HuH-7.5 (cell line): Measurements from ENCODE around the gene CDKN2AIPNL.
"Not testable (repeated sequence)": the region's sequence is repeated elsewhere in the genome, so short reads cannot be mapped to it uniquely, and the experiment has no call there.

Source experiments
- DNase-seq: peaks from one replicate; pipeline ENCODE4 v3.0.0; 2011; ENCODE audit warnings: low spot score

CDKN2AIPNL gene

DNA sequence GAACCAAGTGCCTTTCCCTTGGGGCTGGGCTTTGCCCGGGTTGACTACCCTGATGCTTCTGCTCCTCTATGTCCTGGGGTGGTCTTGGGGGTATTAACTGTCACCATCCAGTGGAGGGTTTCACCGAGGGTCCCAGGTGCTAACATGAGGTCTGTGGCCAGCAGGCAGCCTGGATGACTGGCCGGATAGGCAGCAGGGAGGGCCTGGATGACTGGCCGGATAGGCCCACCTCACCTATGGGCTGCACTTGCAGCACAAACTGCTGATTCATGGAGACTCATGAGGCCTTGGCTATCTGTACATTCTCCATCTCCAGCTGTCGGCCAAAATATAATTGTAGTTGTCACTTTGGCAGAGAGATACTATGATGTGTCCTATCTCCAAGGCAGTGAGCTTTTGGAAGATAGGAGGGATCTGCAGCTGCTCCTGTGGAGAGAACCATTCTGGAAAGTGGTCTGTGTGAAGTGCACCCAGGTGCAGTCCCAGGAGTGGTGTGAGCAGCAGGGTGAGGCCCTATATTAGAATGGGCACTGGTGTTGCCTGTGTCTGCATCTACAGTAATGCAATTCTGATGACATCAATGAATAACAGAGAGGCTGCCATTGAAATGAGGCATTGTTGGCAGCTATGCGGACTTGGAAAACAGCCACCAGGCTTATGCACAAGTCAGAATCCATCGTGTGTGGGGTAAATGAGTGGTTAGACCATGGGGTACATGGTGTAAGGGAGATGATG, 26.3 kb upstream of the CDKN2AIPNL start:
- no peak for DNase-seq

DNA sequence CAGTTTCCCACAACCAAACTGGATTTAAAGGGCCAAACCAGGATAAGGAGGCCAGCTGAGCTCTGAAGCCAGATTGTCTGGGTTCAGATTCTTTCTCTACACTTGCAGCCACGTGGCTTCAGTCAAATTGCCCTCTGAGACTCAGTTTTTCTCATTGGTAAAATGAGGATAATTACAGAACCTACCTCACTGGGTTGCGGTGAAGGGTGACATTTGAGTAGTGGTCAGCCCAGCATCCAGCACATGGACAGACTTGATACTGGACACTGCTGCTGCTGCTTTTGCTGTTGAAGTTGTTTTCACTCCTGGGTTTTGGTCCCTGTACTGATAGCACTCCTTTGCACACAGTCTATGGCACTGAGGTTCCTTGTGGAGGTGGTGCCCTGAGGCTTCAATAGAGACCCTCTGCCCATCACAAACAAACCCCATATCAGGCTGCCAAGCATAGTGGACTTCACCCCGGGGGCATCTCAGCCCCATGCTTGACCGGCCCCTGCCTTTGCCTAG, 25.7 kb upstream of the CDKN2AIPNL start:
- no peak for DNase-seq

DNA sequence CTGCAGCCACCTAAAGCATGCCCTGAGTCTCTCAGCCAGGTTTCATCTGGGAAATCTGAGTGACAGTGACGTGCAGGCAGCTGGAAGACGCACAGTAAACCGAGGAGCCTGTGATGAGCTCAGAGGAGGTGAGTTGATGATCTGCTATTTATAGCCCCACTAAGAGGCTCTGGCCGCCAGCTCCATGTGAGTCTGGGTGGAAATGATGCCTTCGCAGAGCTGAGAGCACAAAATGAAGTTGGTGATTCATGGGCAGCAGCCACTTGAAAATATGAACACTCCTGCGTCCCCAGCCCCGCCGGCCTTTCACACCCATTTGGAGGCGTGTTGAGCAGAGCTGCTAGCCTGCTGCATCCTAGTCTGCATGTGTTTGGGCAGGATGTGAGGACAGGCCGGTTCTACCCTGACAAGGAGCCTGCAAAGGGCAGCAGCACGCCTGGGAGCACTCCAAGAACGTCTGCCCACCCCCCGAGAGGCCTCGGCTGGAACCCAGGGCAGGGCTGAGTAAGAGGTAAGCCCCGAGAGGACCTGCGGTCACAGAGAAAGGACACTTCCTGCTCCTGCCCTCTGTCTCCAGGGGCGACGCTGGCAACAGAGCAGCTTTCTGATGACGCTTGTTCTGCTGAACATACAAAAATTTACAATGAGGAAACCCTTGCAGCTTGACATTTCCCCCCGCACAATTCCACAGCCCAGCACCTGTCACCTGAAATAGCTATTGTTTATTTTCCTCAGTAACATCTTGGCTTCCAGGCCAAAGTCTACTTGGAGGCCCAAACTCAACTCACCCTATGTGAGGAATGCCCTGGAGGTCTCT, 25.1 kb upstream of the CDKN2AIPNL start:
- no peak for DNase-seq

DNA sequence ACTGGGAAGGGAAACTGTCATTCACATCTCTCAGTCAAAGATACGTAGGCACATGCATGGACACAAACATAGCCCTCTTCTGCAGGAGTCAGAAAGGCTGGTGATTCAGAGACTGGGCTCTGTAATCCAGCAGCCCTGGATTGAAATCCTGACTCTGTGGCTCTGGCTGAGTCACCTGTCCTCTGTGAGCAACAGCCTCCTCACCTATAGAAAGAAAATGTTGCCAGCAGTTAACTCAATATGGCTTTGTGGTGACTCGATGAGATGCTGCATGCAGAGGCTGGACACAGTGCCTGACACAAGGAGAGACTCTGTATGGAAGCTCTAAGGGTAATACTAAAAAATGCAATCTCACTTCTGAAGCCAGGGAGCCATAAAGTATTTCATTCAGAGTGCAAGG, 23.9 kb upstream of the CDKN2AIPNL start:
- DNase-seq = no peak

DNA sequence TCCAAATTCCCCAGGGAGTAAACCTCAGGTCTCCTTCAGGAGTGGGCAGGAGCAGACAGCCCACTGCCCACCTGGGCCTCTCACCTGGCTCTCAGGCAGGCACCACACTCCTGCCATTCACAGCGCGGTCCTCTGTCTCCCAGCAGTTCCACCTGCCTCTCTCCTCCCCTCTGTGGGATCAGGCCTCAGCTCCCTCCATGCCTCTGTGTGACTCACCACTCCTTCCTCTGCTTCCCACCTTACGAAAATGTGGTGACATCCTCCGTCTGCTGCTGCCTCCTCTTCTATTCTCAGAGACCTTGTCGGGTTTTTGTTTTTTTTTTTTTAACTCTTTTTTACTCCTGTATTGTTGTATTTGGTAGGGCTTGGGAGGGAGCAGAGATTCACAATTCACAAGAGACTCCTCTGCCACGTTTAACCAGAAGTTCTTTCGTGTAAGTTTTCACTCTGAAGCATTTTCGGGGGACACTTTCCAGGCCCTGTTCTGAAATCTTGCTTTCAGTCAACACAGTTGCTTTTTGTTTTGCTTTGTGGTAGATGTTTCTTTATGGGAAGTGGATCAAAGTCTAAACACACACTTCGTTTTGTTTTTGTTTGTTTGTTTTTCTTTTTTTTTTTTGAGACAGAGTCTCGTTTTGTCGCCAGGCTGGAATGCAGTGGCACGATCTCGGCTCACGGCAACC, 21.1 kb upstream of the CDKN2AIPNL start:
- DNase-seq = no peak

DNA sequence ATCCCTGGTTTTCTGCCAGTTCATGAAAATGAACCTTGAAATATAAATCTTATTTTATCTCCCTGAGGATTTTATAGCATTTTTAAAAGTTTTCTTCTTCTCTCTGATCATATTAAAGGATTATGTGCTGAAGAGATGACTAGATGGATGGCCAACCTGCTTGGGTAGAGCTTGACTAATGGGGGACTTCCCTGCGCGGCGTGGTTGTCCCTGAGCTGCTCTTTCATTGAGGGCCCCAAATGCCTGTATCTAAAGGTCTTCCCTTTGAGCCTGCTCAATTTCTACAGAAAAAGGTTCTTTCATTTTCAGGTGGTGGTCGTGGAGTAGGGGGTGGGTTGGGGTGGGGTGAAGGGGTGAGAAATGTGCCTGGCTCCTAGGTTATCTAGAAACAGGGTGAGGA, 20.5 kb upstream of the CDKN2AIPNL start:
- DNase-seq = no peak

DNA sequence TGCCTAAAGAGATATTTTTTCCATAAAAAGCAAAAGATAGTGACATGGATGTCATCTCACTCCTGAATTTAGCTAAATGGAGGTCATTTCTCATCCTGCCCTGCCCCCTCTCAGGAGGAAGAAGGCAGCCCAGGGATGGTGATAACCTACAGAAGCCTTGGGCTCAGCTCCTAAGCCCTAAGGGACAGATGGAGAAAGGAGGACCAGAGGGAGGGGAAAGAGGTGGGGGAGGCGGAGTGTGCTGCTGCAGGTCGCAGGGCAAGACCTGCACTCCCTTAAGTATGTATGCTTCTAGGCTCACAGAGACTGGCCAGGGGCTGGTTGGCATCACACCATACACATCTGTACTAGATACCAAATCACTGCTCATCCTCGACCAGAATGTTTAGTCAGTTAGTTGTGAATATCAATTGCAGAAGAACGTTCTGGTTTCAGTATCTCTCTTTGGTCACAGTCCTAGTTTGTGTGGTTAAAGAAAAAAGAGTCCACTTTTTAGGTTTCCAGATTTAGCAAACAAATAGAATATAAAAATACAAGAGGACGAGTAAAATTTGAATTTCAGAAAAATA, 18.4 kb upstream of the CDKN2AIPNL start:
- no peak for DNase-seq

DNA sequence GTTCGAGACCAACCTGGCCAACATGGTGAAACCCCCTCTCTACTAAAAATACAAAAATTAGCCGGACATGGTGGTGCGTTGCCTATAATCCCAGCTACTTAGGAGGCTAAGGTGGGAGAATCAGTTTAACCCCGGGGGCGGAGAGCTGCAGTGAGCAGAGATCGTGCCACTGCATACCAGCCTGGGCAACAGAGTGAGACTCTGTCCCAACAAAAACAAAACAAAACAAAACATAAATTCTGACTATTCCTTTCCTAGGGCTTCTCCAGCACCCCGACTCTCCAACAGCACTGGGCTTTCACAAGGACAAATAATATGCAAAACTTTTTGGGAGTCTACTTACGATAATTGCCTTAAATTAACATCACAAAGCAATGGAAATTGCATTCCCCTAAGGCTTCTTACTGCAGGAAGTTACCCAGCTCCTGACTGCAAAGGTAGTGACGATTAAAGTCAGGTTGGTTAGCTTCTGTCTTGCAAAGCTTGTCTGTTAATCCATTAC, 15.9 kb upstream of the CDKN2AIPNL start:
- no peak for DNase-seq

DNA sequence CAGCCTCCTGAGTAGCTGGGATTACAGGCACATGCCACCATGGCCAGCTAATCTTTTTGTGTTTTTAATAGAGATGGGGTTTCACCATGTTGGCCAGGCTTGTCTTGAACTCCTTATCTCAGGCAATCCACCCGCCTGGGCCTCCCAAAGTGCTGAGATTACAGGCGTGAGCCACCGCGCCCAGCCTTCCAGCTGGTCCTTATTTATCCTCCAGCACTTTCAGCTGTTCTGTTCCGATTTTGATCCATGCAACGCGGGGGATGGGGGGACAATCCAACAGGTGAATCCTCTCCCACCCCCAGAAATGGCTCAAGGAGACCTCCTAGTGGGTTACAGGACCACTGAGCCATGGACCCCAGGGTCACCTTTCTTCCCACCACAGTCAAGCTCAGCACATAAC, 14.7 kb upstream of the CDKN2AIPNL start:
- no peak for DNase-seq

DNA sequence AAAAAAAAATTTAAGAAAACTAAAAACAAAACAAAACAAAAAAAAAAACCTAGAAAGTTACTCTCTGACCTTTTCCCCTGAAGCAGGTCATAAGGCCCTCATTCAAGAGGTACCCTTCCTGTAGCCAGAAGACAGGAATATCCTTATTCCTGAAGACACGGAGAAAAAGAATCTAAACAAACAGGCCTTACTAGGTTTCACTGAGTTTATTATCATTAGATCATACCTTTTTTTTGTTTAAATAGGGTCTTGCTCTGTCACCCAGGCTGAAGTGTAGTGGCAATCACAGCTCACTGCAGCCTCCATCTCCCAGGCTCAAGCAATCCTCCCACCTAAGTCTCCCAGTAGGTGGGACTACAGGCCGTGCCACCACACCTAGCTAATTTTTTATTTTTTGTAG, 11.7 kb upstream of the CDKN2AIPNL start:
- DNase-seq = no peak

DNA sequence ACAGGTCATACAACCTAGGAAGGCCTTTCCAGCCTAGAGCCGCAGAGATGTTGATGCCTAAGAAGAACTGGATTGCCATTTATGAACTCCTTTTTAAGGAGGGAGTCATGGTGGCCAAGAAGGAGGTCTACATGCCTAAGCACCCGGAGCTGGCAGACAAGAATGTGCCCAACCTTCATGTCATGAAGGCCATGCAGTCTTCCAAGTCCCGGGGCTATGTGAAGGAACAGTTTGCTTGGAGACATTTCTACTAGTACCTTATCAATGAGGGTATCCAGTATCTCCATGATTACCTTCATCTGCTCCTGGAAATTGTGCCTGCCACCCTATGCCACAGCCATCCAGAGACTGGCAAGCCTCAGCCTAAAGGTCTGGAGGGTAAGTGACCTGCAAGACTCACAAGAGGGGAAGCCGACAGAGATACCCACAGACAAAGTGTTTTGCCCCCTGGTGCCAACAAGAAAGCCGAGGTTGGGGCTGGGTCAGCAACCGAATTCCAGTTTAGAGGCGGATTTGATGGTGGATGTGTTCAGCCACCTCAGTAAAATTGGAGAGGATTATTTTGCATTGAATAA, 11.2 kb upstream of the CDKN2AIPNL start:
- DNase-seq = no peak

DNA sequence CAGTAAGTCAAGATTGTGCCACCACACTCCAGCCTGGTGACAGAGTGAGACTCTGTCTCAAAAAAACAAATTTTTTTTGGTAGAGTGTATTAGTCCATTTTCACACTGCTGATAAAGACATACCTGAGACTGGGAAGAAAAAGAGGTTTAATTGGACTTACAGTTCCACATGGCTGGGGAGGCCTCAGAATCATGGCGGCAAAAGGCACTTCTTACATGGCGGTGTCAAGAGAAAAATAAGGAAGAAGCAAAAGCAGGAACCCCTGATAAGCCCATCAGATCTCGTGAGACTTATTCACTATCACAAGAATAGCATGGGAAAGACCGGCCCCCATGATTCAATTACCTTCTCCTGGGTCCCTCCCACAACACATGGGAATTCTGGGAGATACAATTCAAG, 9.4 kb upstream of the CDKN2AIPNL start:
- DNase-seq = not testable (repeated sequence)

DNA sequence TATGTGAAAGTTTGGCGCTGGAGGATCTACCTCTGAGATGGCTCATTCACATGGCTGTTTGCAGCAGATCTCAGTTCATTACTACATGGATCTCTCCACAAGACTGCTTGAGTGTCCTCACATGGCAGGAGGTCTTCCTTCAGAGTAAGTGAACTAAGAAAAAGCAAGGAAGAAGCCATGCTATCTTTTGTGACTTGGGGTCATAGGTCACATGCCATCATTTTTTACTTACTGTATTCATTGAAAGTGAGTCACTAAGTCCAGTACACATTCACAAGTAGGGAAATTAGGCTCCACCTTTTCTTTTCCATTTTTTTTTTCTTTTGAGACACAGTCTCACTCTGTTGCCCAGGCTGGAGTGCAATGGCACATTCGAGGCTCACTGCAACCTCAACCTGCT, 8.7 kb upstream of the CDKN2AIPNL start:
- no peak for DNase-seq

DNA sequence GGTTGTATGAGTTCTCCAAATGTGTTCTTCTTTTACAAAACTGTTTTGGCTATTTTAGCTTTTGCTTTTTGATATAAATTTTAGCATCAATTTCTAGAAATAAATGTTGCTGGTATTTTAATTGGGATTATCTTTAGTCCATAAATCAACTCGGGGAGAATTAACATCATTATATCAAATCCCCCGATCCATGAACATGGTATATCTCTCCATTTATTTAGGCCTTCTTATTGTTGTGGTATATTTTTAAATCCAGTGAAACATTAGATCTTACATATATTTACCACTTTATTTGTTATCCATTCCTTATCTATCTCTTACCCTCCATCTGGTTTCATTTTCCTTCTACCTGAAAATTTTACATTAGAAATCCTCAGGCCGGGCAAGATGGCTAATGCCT, 7.3 kb upstream of the CDKN2AIPNL start:
- DNase-seq = no peak

DNA sequence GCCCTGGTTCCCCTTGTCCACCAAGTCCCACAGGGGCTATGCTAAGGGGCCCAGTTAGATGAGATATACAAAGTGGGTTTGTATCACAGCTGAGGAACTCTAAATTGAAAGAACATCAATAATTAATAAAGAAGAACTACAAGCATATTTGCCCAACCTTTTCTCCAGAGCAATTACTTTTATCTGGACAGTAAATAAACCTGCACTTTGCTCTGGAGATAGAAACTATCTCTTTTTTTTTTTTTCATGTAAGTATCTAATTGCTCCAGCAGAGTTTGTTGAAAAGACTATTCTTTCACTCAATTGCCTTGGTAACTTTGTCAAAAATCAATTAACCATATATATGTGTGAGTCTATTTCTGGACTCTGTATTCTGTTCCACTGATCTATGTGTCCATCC, 6.0 kb upstream of the CDKN2AIPNL start:
- no peak for DNase-seq

DNA sequence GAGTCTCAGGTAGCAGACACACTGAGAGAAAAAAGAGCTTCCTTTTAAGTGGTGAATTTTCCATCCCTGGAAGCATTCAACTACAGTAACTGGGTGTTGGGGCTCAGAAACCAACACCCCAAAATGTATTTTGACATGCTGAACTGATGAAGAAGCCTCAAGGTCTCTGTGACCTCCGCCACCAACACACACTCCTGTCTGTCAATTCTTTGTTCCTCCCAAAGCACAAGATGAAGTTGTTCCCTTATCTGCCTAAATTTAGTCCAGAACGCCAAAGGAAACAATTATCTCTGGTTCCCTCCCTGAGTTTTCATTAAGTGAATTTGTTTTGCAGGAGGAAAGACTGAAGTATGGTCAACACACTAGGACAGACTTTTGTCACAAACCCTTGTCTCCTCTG, 1.4 kb upstream of the CDKN2AIPNL start:
- no peak for DNase-seq

DNA sequence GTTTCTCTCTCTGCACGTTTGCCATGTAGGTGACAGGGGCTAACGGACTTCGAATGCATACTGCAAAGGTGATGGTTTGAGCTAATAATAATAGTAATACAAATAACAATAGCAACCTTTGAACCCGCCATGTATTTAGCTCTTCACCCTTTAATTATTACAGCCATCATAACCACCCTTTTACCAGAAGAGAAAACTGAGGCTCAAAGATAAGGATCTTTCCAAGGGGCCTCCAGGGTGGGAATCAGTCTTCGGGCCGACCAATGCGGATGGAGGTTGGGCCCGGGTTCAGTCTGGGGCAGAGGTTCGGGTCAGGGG, 494 bp downstream of the CDKN2AIPNL start:
- no peak for DNase-seq

DNA sequence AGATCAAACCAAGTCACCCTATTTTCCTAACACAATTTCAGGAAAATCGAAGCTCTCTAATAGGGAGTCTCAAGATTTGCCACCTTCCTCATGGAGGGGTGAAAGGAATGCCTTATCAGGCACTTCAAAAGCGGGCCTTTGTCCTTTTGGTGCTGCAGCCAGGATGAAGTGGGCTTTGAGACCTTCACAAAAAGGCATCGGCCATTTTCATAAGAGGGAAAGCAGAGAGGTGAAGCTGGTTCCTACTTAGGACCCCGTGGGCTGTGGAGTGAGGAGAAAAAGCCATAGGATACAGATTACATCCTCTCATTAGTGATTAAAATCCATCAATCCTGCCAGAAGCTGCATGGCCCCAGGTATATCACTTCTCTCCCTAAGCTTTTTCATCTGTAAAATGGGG, 859 bp downstream of the CDKN2AIPNL start:
- no peak for DNase-seq

DNA sequence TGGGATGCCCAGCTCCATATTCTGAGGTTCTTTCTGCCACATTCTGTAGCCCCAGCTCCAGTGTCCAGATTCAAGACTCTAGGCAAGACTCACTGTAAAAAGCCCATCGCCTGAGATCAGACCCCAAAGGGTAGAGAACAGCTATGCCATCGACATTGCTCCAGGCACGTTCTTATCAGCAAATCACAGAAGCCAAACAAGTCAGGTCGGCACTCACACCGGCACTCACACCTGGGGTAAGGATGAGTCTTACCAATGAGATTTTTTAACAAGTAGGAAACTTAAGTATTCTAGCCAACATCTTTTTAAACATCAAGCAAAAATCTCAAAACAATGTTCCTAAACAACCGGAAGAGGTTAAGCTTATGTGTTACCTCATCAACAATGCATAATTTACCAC, 2.4 kb downstream of the CDKN2AIPNL start:
- no peak for DNase-seq

DNA sequence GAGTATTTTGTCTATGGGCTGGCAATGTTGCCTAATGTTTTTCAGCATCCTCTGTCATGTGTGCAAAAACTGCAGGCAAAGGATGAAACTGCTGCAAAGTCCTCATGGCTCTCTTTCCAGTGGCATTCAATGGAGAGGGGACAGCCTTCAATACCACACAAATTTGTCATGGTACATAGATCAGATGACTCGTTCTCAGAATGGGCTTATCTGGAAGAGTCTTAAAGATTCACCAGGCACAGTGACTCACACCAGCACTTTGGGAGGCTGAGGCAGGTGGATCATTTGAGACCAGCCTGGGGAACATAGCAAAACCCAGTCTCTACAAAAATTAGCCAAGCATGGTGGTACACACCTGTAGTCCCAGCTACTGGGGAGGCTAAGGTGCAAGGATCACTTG, 5.3 kb downstream of the CDKN2AIPNL start:
- no peak for DNase-seq

DNA sequence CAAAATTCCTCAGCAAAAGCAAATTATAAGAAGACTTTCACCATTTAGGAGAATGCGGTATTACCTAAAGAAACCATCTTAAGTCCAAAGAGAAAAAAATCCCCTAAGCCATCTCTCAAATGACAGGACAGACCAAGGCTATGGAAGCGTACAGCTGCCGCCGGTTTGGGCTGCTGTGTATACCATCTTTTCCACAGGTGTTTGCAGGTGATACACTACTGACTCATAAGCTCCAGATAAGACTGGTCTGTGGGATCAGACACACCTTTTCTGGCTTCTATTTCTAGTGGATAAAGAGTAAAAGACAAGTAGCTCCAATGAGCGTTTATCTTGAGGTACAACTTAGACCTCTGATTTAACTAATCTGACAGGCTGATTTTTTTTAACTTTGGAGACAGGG, 7.7 kb downstream of the CDKN2AIPNL start:
- DNase-seq = no peak

DNA sequence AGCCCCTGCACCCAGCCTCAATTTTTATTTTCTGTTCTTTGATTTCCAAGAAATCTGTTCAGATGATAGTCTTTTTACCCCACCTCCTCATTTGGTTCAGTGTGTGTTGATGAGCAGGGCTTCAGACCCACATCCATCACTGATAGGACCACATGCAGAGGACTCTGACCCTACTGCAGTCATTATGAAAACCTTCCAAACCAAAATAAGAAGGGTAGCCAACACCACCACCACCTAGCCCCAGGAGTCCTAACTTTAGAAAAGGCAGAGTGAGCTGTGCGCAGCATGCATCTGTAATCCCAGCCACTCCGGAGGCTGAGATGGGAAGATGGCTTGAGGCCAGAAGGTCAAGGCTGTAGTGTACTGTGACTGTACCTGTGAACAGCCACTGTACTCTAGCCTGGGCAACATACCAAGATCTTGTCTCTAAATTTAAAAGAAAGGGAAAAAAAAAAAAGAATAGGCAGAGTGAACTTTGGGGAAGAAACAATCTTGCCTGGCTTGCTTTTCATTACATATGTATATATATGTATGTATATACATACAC, 13.0 kb downstream of the CDKN2AIPNL start:
- no peak for DNase-seq
